HEK293 (cell line): ENCODE data around the gene PPFIA3.
A peak's percentile ranks its signal among the peaks of the same experiment; 100 is the strongest.

Source experiments
- ZBTB1 ChIP-seq: fragments of 450-650 bp; formaldehyde crosslinking; IDR thresholded peaks from 2 replicates; pipeline ENCODE4 v1.5.1; 2016; ENCODE audit warnings: missing biosample characterization, missing genetic modification characterization
- ZFHX2 ChIP-seq: fragments of 450-650 bp; formaldehyde crosslinking; conservative IDR thresholded peaks from 2 replicates; pipeline ENCODE4 v1.5.1; 2016; ENCODE audit warnings: missing biosample characterization, missing genetic modification characterization
- ZNF335 ChIP-seq: fragments of 450-650 bp; formaldehyde crosslinking; conservative IDR thresholded peaks from 2 replicates; pipeline ENCODE4 v1.5.1; 2016; ENCODE audit warnings: missing biosample characterization, missing genetic modification characterization
- ZNF354C ChIP-seq: fragments of 450-650 bp; formaldehyde crosslinking; IDR thresholded peaks from 2 replicates; pipeline ENCODE4 v1.5.1; 2016; ENCODE audit warnings: missing biosample characterization, missing genetic modification characterization, low read depth, borderline replicate concordance
- ZNF664 ChIP-seq: fragments of 450-650 bp; formaldehyde crosslinking; IDR thresholded peaks from 2 replicates; pipeline ENCODE4 v1.5.1; 2016; ENCODE audit warnings: missing biosample characterization, missing genetic modification characterization
- ZNF701 ChIP-seq: fragments of 450-650 bp; formaldehyde crosslinking; IDR thresholded peaks from 2 replicates; pipeline ENCODE4 v1.5.1; 2016; ENCODE audit warnings: missing biosample characterization, missing genetic modification characterization
- ZSCAN30 ChIP-seq: fragments of 450-650 bp; IDR thresholded peaks from 2 replicates; pipeline ENCODE4 v1.5.1; 2018; ENCODE audit warnings: missing biosample characterization, mild to moderate bottlenecking, missing genetic modification characterization, moderate library complexity
- ZXDB ChIP-seq: fragments of 450-650 bp; formaldehyde crosslinking; IDR thresholded peaks from 2 replicates; pipeline ENCODE4 v1.5.1; 2016; ENCODE audit warnings: missing biosample characterization, missing genetic modification characterization
- TF ChIP-seq, protein P1 (sequence below): fragments of 450-650 bp; formaldehyde crosslinking; IDR thresholded peaks from 2 replicates; pipeline ENCODE4 v1.5.1; 2016; ENCODE audit warnings: missing biosample characterization, missing genetic modification characterization
- TF ChIP-seq, protein P2 (sequence below): fragments of 450-650 bp; formaldehyde crosslinking; IDR thresholded peaks from 2 replicates; pipeline ENCODE4 v1.5.1; 2017; ENCODE audit warnings: missing biosample characterization, missing genetic modification characterization
- TF ChIP-seq, protein P3 (sequence below): fragments of 450-650 bp; formaldehyde crosslinking; IDR thresholded peaks from 2 replicates; pipeline ENCODE4 v1.5.1; 2016; ENCODE audit warnings: missing biosample characterization, missing genetic modification characterization
- TF ChIP-seq, protein P4 (sequence below): fragments of 450-650 bp; formaldehyde crosslinking; IDR thresholded peaks from 2 replicates; pipeline ENCODE4 v1.5.1; 2016; ENCODE audit warnings: missing biosample characterization, missing genetic modification characterization
- TF ChIP-seq, protein P5 (sequence below): fragments of 450-650 bp; formaldehyde crosslinking; IDR thresholded peaks from 2 replicates; pipeline ENCODE4 v1.5.1; 2016; ENCODE audit warnings: missing biosample characterization, missing genetic modification characterization
- TF ChIP-seq, protein P6 (sequence below): fragments of 450-650 bp; formaldehyde crosslinking; IDR thresholded peaks from 2 replicates; pipeline ENCODE4 v1.5.1; 2017; ENCODE audit warnings: missing biosample characterization, missing genetic modification characterization

PPFIA3 gene

DNA sequence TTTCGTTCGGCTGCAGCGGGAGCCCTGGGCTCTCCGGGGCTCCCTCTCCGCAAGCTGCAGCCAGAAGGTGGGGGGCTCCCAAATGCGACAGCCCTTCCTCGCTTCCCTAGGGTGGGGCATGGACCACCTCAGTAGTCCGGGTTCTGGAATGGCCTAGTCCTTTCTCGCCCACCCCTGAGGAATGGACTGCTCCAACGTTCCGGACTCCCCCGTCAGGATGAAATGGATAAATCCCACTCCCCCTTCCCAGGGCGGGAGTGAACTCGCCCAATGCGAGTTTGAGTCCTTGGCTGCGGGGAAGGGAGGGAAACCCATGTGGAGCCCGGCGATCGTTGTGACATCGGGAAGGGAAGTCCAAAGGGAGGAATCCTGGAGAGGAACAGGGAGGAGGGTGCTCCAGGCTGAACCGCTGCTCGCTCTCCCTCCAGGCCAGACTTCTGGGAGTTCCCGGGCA is 30.3 kb downstream of the PPFIA3 start (continued):
- TF ChIP-seq, protein P1, sequence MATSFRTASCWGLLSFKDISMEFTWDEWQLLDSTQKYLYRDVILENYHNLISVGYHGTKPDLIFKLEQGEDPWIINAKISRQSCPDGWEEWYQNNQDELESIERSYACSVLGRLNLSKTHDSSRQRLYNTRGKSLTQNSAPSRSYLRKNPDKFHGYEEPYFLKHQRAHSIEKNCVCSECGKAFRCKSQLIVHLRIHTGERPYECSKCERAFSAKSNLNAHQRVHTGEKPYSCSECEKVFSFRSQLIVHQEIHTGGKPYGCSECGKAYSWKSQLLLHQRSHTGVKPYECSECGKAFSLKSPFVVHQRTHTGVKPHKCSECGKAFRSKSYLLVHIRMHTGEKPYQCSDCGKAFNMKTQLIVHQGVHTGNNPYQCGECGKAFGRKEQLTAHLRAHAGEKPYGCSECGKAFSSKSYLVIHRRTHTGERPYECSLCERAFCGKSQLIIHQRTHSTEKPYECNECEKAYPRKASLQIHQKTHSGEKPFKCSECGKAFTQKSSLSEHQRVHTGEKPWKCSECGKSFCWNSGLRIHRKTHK (tag by site-specific recombination) = no peak
- TF ChIP-seq, protein P2, sequence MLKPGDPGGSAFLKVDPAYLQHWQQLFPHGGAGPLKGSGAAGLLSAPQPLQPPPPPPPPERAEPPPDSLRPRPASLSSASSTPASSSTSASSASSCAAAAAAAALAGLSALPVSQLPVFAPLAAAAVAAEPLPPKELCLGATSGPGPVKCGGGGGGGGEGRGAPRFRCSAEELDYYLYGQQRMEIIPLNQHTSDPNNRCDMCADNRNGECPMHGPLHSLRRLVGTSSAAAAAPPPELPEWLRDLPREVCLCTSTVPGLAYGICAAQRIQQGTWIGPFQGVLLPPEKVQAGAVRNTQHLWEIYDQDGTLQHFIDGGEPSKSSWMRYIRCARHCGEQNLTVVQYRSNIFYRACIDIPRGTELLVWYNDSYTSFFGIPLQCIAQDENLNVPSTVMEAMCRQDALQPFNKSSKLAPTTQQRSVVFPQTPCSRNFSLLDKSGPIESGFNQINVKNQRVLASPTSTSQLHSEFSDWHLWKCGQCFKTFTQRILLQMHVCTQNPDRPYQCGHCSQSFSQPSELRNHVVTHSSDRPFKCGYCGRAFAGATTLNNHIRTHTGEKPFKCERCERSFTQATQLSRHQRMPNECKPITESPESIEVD = no peak
- peak; percentile 4; the same call in 1 of the 2 replicates for TF ChIP-seq ZNF664 (tag by site-specific recombination)
- TF ChIP-seq, protein P3, sequence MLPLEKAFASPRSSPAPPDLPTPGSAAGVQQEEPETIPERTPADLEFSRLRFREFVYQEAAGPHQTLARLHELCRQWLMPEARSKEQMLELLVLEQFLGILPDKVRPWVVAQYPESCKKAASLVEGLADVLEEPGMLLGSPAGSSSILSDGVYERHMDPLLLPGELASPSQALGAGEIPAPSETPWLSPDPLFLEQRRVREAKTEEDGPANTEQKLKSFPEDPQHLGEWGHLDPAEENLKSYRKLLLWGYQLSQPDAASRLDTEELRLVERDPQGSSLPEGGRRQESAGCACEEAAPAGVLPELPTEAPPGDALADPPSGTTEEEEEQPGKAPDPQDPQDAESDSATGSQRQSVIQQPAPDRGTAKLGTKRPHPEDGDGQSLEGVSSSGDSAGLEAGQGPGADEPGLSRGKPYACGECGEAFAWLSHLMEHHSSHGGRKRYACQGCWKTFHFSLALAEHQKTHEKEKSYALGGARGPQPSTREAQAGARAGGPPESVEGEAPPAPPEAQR (tag by site-specific recombination) = no peak; the same call in 1 of the 2 replicates
- TF ChIP-seq ZXDB (tag by site-specific recombination) = peak; percentile 64
- TF ChIP-seq ZNF335 = no peak; the same call in none of the 2 replicates
- TF ChIP-seq, protein P4, sequence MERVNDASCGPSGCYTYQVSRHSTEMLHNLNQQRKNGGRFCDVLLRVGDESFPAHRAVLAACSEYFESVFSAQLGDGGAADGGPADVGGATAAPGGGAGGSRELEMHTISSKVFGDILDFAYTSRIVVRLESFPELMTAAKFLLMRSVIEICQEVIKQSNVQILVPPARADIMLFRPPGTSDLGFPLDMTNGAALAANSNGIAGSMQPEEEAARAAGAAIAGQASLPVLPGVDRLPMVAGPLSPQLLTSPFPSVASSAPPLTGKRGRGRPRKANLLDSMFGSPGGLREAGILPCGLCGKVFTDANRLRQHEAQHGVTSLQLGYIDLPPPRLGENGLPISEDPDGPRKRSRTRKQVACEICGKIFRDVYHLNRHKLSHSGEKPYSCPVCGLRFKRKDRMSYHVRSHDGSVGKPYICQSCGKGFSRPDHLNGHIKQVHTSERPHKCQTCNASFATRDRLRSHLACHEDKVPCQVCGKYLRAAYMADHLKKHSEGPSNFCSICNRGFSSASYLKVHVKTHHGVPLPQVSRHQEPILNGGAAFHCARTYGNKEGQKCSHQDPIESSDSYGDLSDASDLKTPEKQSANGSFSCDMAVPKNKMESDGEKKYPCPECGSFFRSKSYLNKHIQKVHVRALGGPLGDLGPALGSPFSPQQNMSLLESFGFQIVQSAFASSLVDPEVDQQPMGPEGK (tag by site-specific recombination) = peak; percentile 84
- TF ChIP-seq ZNF701 (tag by site-specific recombination) = no peak
- no peak for TF ChIP-seq ZBTB1 (tag by site-specific recombination)
- TF ChIP-seq ZFHX2 (tag by site-specific recombination) = no peak
- TF ChIP-seq, protein P5, sequence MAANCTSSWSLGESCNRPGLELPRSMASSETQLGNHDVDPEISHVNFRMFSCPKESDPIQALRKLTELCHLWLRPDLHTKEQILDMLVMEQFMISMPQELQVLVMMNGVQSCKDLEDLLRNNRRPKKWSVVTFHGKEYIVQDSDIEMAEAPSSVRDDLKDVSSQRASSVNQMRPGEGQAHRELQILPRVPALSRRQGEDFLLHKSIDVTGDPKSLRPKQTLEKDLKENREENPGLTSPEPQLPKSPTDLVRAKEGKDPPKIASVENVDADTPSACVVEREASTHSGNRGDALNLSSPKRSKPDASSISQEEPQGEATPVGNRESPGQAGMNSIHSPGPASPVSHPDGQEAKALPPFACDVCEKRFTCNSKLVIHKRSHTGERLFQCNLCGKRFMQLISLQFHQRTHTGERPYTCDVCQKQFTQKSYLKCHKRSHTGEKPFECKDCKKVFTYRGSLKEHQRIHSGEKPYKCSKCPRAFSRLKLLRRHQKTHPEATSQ (tag by site-specific recombination) = 0 out of 2 replicates have a peak, but pooled peaks have one; percentile 40
- TF ChIP-seq, protein P6, sequence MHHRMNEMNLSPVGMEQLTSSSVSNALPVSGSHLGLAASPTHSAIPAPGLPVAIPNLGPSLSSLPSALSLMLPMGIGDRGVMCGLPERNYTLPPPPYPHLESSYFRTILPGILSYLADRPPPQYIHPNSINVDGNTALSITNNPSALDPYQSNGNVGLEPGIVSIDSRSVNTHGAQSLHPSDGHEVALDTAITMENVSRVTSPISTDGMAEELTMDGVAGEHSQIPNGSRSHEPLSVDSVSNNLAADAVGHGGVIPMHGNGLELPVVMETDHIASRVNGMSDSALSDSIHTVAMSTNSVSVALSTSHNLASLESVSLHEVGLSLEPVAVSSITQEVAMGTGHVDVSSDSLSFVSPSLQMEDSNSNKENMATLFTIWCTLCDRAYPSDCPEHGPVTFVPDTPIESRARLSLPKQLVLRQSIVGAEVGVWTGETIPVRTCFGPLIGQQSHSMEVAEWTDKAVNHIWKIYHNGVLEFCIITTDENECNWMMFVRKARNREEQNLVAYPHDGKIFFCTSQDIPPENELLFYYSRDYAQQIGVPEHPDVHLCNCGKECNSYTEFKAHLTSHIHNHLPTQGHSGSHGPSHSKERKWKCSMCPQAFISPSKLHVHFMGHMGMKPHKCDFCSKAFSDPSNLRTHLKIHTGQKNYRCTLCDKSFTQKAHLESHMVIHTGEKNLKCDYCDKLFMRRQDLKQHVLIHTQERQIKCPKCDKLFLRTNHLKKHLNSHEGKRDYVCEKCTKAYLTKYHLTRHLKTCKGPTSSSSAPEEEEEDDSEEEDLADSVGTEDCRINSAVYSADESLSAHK (tag by site-specific recombination) = peak; percentile 44; the same call in 1 of the 2 replicates
- TF ChIP-seq ZSCAN30 (tag by site-specific recombination) = peak; percentile 59; the same call in 1 of the 2 replicates
- no peak for TF ChIP-seq ZNF354C (tag by site-specific recombination)
